Right atrium auricular region (tissue), 2 donors: Measurements from ENCODE around the gene DRAXIN. TPM values are rescaled to one million over a fixed set of nuclear protein-coding genes. Genes with fewer than 3 reads are reported as not detected.

Source experiments
- DNase-seq: peaks from one replicate; pipeline ENCODE4 v3.0.0-alpha.2; 2019; ENCODE audit warnings: low spot score
- H3K27ac ChIP-seq, 2 donors: fragments of 200-600 bp; sonication (generic); 1 replicate in 1 of 2; 2 replicates in 1 of 2; pipeline ENCODE4 v1.5.1; 2016 to 2019
- H3K27me3 ChIP-seq, 2 donors: fragments of 200-600 bp; sonication (generic); one replicate each; pipeline versions ENCODE4 v1.5.1 to v1.6.0; 2017 to 2019
- H3K36me3 ChIP-seq: fragments of 200-600 bp; sonication (generic); one replicate; pipeline ENCODE4 v1.5.1; 2016
- H3K4me1 ChIP-seq, 2 donors: fragments of 200-600 bp; sonication (generic); one replicate each; pipeline versions ENCODE4 v1.5.1 to v1.6.0; 2017 to 2019
- H3K4me3 ChIP-seq, 2 donors: fragments of 200-600 bp; sonication (generic); 1 replicate in 1 of 2; 2 replicates in 1 of 2; pipeline ENCODE4 v1.5.1; 2017 to 2019; ENCODE audit warnings: mild to moderate bottlenecking in 1 of 2, moderate library complexity in 1 of 2
- H3K9me3 ChIP-seq, 2 donors: fragments of 200-600 bp; sonication (generic); one replicate each; pipeline ENCODE4 v1.5.1; 2019
- CTCF ChIP-seq, 2 donors: fragments of 200-600 bp; sonication (generic); IDR thresholded peaks; one replicate each; pipeline ENCODE4 v1.5.1; 2019; ENCODE audit warnings: antibody characterized with exemption in 2 of 2
- total RNA-seq, 2 donors: library from RNA; depleted of rRNA; stranded (reverse); fragments of >200 nt; gene quantifications; one replicate each; pipeline ENCODE4 v1.1.0, GENCODE V29; 2016

Gene DRAXIN
- total RNA-seq, 2 donors from 2014 or later = not detected

GRCh38 chr1:11704691-11705475, 13.4 kb downstream of the DRAXIN start:
- peaks cover 0 to 6% of the 10 kb centered on the region in 2 donors for H3K27me3 ChIP-seq
- peaks cover 0 to 25% of the 10 kb centered on the region in 2 donors for H3K4me1 ChIP-seq
- no peak for DNase-seq
- no peaks in the 10 kb centered on the region for H3K9me3 ChIP-seq
- TF ChIP-seq CTCF (IDR thresholded peaks at IDR 0.05) = no peak
- no peaks in the 10 kb centered on the region for H3K36me3 ChIP-seq
- H3K27ac ChIP-seq = no peak overlapping the region
- H3K4me3 ChIP-seq = no peak overlapping the region

- DNase-seq = no peak
- no peaks in the 10 kb centered on the region for H3K36me3 ChIP-seq
- no peaks in the 10 kb centered on the region for H3K9me3 ChIP-seq
- H3K27me3 ChIP-seq = peaks cover 0 to 5% of the 10 kb centered on the region in 2 donors
- no peak for TF ChIP-seq CTCF (IDR thresholded peaks at IDR 0.05)
- H3K27ac ChIP-seq = no peak overlapping the region
- peaks cover 0 to 25% of the 10 kb centered on the region in 2 donors for H3K4me1 ChIP-seq
- H3K4me3 ChIP-seq = no peak overlapping the region
Measured at GRCh38 chr1:11705596-11705995, 14.1 kb downstream of the DRAXIN start.

DNA sequence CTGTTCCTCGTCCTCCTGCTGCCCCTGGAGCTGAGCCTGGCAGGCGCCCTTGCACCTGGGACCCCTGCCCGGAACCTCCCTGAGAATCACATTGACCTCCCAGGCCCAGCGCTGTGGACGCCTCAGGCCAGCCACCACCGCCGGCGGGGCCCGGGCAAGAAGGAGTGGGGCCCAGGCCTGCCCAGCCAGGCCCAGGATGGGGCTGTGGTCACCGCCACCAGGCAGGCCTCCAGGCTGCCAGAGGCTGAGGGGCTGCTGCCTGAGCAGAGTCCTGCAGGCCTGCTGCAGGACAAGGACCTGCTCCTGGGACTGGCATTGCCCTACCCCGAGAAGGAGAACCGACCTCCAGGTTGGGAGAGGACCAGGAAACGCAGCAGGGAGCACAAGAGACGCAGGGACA, 14.8 kb downstream of the DRAXIN start:
- DNase-seq = no peak
- Histone ChIP-seq H3K4me1 (peaks cover 0 to 19% of the 10 kb centered on the region in 2 donors), H3K27ac (no peak overlapping the region), H3K9me3 (no peaks in the 10 kb centered on the region), H3K36me3 (no peaks in the 10 kb centered on the region), H3K4me3 (no peak overlapping the region), H3K27me3 (no peaks in the 10 kb centered on the region)
- no peak for TF ChIP-seq CTCF (IDR thresholded peaks at IDR 0.05)

DNA sequence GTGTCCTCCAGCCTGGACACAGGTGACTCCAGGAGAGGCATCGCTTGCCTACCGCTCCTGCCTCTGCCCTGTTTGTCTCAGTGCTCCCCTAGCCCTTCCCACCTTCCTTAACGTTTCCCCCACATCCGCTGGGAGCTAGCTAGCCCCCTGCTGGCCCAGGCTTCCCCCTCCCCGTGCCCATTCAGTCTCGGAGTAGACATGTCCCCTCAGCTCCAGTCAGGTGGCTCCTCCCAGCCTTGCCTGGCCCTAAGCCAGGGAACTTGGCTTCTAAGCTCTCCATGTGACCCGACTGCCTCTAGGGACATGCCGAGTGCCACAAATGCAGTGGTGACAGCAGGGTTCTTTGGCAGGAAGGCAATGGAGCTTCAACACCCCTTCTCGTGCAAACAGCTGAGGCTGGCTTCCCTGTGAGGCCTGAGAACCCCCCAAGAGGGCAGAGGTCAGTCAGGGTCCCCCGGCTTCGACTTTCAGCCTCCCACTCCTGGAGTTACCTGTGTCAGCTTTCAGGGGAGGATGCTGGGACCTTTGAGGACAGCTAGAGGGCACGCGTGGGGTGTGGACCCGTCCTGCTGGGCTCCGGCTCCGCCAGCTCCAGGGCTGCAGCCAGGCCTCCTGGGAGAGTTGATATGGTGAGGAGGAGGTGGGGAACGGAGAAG, 16.2 kb downstream of the DRAXIN start:
- Histone ChIP-seq H3K27ac (no peak overlapping the region), H3K36me3 (no peaks in the 10 kb centered on the region), H3K4me3 (no peak overlapping the region), H3K27me3 (no peaks in the 10 kb centered on the region), H3K4me1 (peaks cover 0 to 14% of the 10 kb centered on the region in 2 donors), H3K9me3 (no peaks in the 10 kb centered on the region)
- TF ChIP-seq CTCF (IDR thresholded peaks at IDR 0.05) = no peak
- DNase-seq = no peak

DNA sequence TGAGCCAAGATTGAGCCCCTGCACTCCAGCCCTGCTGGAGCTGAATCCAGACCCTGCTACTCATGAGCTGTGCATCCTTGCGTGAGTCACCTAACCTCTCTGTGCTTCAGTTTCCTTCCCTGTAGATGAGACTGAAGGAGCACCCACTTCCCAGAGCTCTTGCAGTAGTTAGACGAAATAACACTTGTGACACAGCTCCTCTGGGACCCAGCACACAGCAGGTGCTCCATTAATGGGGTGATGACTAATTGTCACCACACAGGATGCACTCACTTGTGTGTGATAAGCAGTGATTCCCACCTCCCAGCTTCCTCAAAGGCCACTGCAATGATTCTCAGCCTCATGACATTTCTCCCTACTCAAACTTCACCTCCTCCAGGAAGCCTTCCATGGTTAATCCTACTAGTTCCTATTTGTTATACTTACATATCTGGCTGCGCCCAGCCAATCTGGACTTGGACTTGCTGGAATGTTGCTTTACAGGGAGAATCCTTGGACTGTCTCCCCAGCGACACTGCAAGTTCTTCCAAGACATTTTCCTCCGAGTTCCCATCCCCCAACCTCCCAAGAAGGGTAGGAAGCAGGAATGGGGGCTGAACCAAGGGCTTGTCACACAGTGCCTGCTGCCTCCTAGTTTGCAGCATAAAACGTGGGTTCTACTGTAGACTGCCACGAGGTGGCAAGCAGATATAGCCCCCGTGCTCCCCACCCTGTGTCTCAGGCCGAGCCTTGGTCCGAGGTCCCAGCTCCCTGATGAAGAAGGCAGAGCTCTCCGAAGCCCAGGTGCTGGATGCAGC, 17.2 kb downstream of the DRAXIN start:
- no peaks in the 10 kb centered on the region for H3K36me3 ChIP-seq
- H3K4me3 ChIP-seq = no peak overlapping the region
- no peaks in the 10 kb centered on the region for H3K9me3 ChIP-seq
- no peak for DNase-seq
- H3K27ac ChIP-seq = no peak overlapping the region
- H3K4me1 ChIP-seq = peaks cover 0 to 14% of the 10 kb centered on the region in 2 donors
- no peak for TF ChIP-seq CTCF (IDR thresholded peaks at IDR 0.05)
- no peaks in the 10 kb centered on the region for H3K27me3 ChIP-seq
